Measurements from ENCODE around the gene TMEM184B. TPM values are rescaled to one million over a fixed set of nuclear protein-coding genes. Genes with fewer than 3 reads are reported as not detected.

TMEM184B gene
- total and polyA plus RNA-seq, 2 of the 8 experiments (the other 6 are each of a cell fraction or from before 2014, with no cell fraction given), result 41.6 to 81.0 TPM

- TF ChIP-seq, protein P1, sequence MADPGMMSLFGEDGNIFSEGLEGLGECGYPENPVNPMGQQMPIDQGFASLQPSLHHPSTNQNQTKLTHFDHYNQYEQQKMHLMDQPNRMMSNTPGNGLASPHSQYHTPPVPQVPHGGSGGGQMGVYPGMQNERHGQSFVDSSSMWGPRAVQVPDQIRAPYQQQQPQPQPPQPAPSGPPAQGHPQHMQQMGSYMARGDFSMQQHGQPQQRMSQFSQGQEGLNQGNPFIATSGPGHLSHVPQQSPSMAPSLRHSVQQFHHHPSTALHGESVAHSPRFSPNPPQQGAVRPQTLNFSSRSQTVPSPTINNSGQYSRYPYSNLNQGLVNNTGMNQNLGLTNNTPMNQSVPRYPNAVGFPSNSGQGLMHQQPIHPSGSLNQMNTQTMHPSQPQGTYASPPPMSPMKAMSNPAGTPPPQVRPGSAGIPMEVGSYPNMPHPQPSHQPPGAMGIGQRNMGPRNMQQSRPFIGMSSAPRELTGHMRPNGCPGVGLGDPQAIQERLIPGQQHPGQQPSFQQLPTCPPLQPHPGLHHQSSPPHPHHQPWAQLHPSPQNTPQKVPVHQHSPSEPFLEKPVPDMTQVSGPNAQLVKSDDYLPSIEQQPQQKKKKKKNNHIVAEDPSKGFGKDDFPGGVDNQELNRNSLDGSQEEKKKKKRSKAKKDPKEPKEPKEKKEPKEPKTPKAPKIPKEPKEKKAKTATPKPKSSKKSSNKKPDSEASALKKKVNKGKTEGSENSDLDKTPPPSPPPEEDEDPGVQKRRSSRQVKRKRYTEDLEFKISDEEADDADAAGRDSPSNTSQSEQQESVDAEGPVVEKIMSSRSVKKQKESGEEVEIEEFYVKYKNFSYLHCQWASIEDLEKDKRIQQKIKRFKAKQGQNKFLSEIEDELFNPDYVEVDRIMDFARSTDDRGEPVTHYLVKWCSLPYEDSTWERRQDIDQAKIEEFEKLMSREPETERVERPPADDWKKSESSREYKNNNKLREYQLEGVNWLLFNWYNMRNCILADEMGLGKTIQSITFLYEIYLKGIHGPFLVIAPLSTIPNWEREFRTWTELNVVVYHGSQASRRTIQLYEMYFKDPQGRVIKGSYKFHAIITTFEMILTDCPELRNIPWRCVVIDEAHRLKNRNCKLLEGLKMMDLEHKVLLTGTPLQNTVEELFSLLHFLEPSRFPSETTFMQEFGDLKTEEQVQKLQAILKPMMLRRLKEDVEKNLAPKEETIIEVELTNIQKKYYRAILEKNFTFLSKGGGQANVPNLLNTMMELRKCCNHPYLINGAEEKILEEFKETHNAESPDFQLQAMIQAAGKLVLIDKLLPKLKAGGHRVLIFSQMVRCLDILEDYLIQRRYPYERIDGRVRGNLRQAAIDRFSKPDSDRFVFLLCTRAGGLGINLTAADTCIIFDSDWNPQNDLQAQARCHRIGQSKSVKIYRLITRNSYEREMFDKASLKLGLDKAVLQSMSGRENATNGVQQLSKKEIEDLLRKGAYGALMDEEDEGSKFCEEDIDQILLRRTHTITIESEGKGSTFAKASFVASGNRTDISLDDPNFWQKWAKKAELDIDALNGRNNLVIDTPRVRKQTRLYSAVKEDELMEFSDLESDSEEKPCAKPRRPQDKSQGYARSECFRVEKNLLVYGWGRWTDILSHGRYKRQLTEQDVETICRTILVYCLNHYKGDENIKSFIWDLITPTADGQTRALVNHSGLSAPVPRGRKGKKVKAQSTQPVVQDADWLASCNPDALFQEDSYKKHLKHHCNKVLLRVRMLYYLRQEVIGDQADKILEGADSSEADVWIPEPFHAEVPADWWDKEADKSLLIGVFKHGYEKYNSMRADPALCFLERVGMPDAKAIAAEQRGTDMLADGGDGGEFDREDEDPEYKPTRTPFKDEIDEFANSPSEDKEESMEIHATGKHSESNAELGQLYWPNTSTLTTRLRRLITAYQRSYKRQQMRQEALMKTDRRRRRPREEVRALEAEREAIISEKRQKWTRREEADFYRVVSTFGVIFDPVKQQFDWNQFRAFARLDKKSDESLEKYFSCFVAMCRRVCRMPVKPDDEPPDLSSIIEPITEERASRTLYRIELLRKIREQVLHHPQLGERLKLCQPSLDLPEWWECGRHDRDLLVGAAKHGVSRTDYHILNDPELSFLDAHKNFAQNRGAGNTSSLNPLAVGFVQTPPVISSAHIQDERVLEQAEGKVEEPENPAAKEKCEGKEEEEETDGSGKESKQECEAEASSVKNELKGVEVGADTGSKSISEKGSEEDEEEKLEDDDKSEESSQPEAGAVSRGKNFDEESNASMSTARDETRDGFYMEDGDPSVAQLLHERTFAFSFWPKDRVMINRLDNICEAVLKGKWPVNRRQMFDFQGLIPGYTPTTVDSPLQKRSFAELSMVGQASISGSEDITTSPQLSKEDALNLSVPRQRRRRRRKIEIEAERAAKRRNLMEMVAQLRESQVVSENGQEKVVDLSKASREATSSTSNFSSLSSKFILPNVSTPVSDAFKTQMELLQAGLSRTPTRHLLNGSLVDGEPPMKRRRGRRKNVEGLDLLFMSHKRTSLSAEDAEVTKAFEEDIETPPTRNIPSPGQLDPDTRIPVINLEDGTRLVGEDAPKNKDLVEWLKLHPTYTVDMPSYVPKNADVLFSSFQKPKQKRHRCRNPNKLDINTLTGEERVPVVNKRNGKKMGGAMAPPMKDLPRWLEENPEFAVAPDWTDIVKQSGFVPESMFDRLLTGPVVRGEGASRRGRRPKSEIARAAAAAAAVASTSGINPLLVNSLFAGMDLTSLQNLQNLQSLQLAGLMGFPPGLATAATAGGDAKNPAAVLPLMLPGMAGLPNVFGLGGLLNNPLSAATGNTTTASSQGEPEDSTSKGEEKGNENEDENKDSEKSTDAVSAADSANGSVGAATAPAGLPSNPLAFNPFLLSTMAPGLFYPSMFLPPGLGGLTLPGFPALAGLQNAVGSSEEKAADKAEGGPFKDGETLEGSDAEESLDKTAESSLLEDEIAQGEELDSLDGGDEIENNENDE (IDR thresholded peaks at IDR 0.05; ENCODE audit: insufficient replicate concordance, low read length), result no peak
- TF ChIP-seq SIRT6 (IDR thresholded peaks at IDR 0.05; ENCODE audit: low read length), result no peak
- no peak for TF ChIP-seq BRCA1 (IDR thresholded peaks at IDR 0.05; ENCODE audit: low read depth, low read length)
- TF ChIP-seq RAD21 (IDR thresholded peaks at IDR 0.05 in 1 of 2, conservative IDR thresholded peaks at IDR 0.05 in 1 of 2; ENCODE audit: low read depth in 2 of 2, low read length in 2 of 2), result no peak
- no peak for TF ChIP-seq CTBP2 (IDR thresholded peaks at IDR 0.05; ENCODE audit: borderline replicate concordance, insufficient read depth, insufficient read length, low read length)
- no peak for TF ChIP-seq ASH2L (IDR thresholded peaks at IDR 0.05; ENCODE audit: low read length)
- TF ChIP-seq RFX5 (IDR thresholded peaks at IDR 0.05; ENCODE audit: borderline replicate concordance, low read depth, low read length), result no peak
- TF ChIP-seq RXRA (IDR thresholded peaks at IDR 0.05; ENCODE audit: insufficient read depth, low read depth, low read length), result no peak
- TF ChIP-seq EZH2 (IDR thresholded peaks at IDR 0.05; ENCODE audit: low read depth, low read length, severe bottlenecking), result no peak
- TF ChIP-seq TBP (IDR thresholded peaks at IDR 0.05; ENCODE audit: low read depth, low read length), result no peak
- no peak for TF ChIP-seq KDM5A (IDR thresholded peaks at IDR 0.05; ENCODE audit: low read length)
- no peak for TF ChIP-seq NRF1 (IDR thresholded peaks at IDR 0.05; ENCODE audit: low read depth, low read length)
Observed at GRCh38 chr22:38221407-38221806, 51.4 kb downstream of the TMEM184B start (continued).
